GM12878 (cell line): Measurements from ENCODE around the gene PROM1. TPM values are rescaled to one million over a fixed set of nuclear protein-coding genes. Genes with fewer than 3 reads are reported as not detected.

Experiments used
- ATAC-seq: fragments of 200-7000 bp; cut with Tn5 transposase; 3 replicates; pipeline ENCODE4 v1.9.1; 2020; ENCODE audit warnings: mild to moderate bottlenecking, moderate library complexity
- BruUV-seq: library from RNA; stranded (reverse); fragments of 400-500 nt; replicated peaks from 2 replicates; lab custom pipeline; 2021; lab: Mats Ljungman, UMichigan
- CTCF ChIA-PET: fragments of 300-600 bp; sonication (Branson Sonifier 250); formaldehyde crosslinking; extraction: SDS; loops from one replicate; lab custom pipeline; 2021; ENCODE audit warnings: inconsistent platforms; lab: Yijun Ruan, JAX
- POLR2A ChIA-PET: fragments of 350-600 bp; formaldehyde crosslinking; extraction: SDS; loops from one replicate; lab custom pipeline; 2021; ENCODE audit warnings: inconsistent platforms; lab: Charles Lee
- RAD21 ChIA-PET: fragments of 300-600 bp; sonication (Branson Sonifier 250); formaldehyde crosslinking; loops from one replicate; lab custom pipeline; 2023; ENCODE audit warnings: antibody characterized with exemption; ENCODE audit not compliant: unreplicated experiment; lab: Charles Lee
- SMC1A ChIA-PET: fragments of 300-600 bp; sonication (Branson Sonifier 250); formaldehyde crosslinking; loops from one replicate; lab custom pipeline; 2023; ENCODE audit not compliant: unreplicated experiment, uncharacterized antibody; lab: Charles Lee
- DNase-seq: peaks from one replicate; pipeline ENCODE4 v3.0.0-alpha.2; 2011; ENCODE audit warnings: low read depth, low spot score
- FAIRE-seq: peaks from 3 replicates; lab custom pipeline; 2011; peaks lifted over from hg19 to GRCh38; lab: Jason Lieb, UNC
- H2AFZ ChIP-seq: 2 replicates; pipeline ENCODE4 v1.6.0; 2011; ENCODE audit warnings: low read depth, low read length, control low read depth; ENCODE audit not compliant: control insufficient read depth
- H3K27ac ChIP-seq: 2 replicates; pipeline ENCODE4 v1.5.1; 2011; ENCODE audit warnings: control low read depth; ENCODE audit not compliant: control insufficient read depth, insufficient read depth
- H3K27me3 ChIP-seq, 2 experiments: replicated peaks in 1 of 2; 2 replicates each; pipeline versions ENCODE4 v1.6.0 to v1.6.1; 2011; ENCODE audit warnings: low read length in 1 of 2; ENCODE audit not compliant: control insufficient read depth in 2 of 2, insufficient read depth in 2 of 2
- H3K36me3 ChIP-seq, 2 experiments: 2 replicates each; pipeline ENCODE4 v1.5.1; 2011; ENCODE audit warnings: low read length in 1 of 2; ENCODE audit not compliant: control insufficient read depth in 2 of 2, insufficient read depth in 2 of 2
- H3K4me1 ChIP-seq: 2 replicates; pipeline ENCODE4 v1.6.1; 2011; ENCODE audit warnings: mild to moderate bottlenecking, low read length, moderate library complexity, mixed read lengths; ENCODE audit not compliant: control insufficient read depth, insufficient read depth
- H3K4me2 ChIP-seq: 2 replicates; pipeline ENCODE4 v1.6.0; 2011; ENCODE audit warnings: control low read depth; ENCODE audit not compliant: control insufficient read depth, insufficient read depth
- H3K4me3 ChIP-seq: fragments of 200-600 bp; sonication (generic); 2 replicates; pipeline ENCODE4 v1.5.1; 2016
- H3K79me2 ChIP-seq: 2 replicates; pipeline ENCODE4 v1.6.0; 2011; ENCODE audit warnings: low read length; ENCODE audit not compliant: control insufficient read depth, insufficient read depth
- H3K9ac ChIP-seq: 2 replicates; pipeline ENCODE4 v1.8.0; 2011; ENCODE audit warnings: low read length, control low read depth, mixed read lengths; ENCODE audit not compliant: control insufficient read depth, insufficient read depth
- H3K9me3 ChIP-seq: replicated peaks from 3 replicates; pipeline ENCODE4 v1.5.1; 2011; ENCODE audit warnings: mild to moderate bottlenecking, low read length; ENCODE audit not compliant: control insufficient read depth, insufficient read depth
- H4K20me1 ChIP-seq: 2 replicates; pipeline ENCODE4 v1.6.0; 2011; ENCODE audit not compliant: control insufficient read depth, insufficient read depth
- BACH1 ChIP-seq: fragments of 450-650 bp; IDR thresholded peaks from 2 replicates; pipeline ENCODE4 v1.6.1; 2017; ENCODE audit warnings: mild to moderate bottlenecking, borderline replicate concordance
- CBFB ChIP-seq: IDR thresholded peaks from 2 replicates; pipeline ENCODE4 v1.6.1; 2016; ENCODE audit warnings: antibody characterized with exemption, low read depth
- EED ChIP-seq: sonication (generic); IDR thresholded peaks from 2 replicates; pipeline ENCODE4 v1.6.1; 2016; ENCODE audit warnings: antibody characterized with exemption, low read depth
- EGR1 ChIP-seq, 2 experiments: IDR thresholded peaks; 1 replicate in 1 of 2; 2 replicates in 1 of 2; pipeline ENCODE4 v1.6.1; 2011 to 2012; ENCODE audit warnings: low read depth in 2 of 2, low read length in 2 of 2, borderline replicate concordance in 1 of 2, mild to moderate bottlenecking in 1 of 2, moderate library complexity in 1 of 2
- ELK1 ChIP-seq: IDR thresholded peaks from 2 replicates; pipeline ENCODE4 v1.6.1; 2012; ENCODE audit warnings: low read depth, low read length, improper control_type of control experiment
- EZH2 ChIP-seq: IDR thresholded peaks from 2 replicates; pipeline ENCODE4 v1.6.1; 2012; ENCODE audit warnings: low read depth, mild to moderate bottlenecking, control low read depth, inconsistent platforms, low read length, borderline replicate concordance; ENCODE audit not compliant: control insufficient read depth
- FOXM1 ChIP-seq: IDR thresholded peaks from 2 replicates; pipeline ENCODE4 v1.6.1; 2012; ENCODE audit warnings: low read depth, mild to moderate bottlenecking, inconsistent platforms, low read length, moderate library complexity
- NFYB ChIP-seq: IDR thresholded peaks from 2 replicates; pipeline ENCODE4 v1.6.1; 2011; ENCODE audit warnings: low read depth, mild to moderate bottlenecking, low read length, improper control_type of control experiment, moderate library complexity; ENCODE audit not compliant: insufficient read depth
- PAX5 ChIP-seq: IDR thresholded peaks from 2 replicates; pipeline ENCODE4 v1.6.1; 2011; ENCODE audit warnings: low read depth, low read length, borderline replicate concordance
- POU2F2 ChIP-seq: IDR thresholded peaks from 3 replicates; pipeline ENCODE4 v1.6.1; 2011; ENCODE audit warnings: low read depth, mild to moderate bottlenecking, low read length, borderline replicate concordance
- RBBP5 ChIP-seq: fragments of 200-600 bp; sonication (generic); conservative IDR thresholded peaks from 2 replicates; pipeline ENCODE4 v1.6.1; 2016
- REST ChIP-seq: IDR thresholded peaks from 2 replicates; pipeline ENCODE4 v1.6.1; 2012; ENCODE audit warnings: mild to moderate bottlenecking, low read depth, low read length
- SMAD1 ChIP-seq: fragments of 450-650 bp; IDR thresholded peaks from 2 replicates; pipeline ENCODE4 v1.6.1; 2018; ENCODE audit warnings: mild to moderate bottlenecking, low read depth; ENCODE audit not compliant: partially characterized antibody
- SREBF1 ChIP-seq: IDR thresholded peaks from 2 replicates; pipeline ENCODE4 v1.6.1; 2012; ENCODE audit warnings: mild to moderate bottlenecking, low read length
- ZBTB4 ChIP-seq: fragments of 450-650 bp; formaldehyde crosslinking; IDR thresholded peaks from 2 replicates; pipeline ENCODE4 v1.4.0; 2022; ENCODE audit warnings: mild to moderate bottlenecking, moderate library complexity
- WGBS: methylation state at CpG from one replicate; pipeline ENCODE4 v1.1.6; 2016; ENCODE audit warnings: low lambda C conversion rate; ENCODE audit not compliant: insufficient replicate concordance, insufficient coverage; ENCODE audit errors: missing lambda C conversion rate; 5-methylcytosine and 5-hydroxymethylcytosine counted together
- in situ Hi-C: fragments of 300-500 bp; cut with MboI; formaldehyde crosslinking; loops from 9 replicates; pipeline ENCODE4 v1.14.3; 2018; ENCODE audit warnings: mixed read lengths
- intact Hi-C: fragments of 100-400 bp; cut with micrococcal nuclease; formaldehyde crosslinking; loops from one replicate; pipeline ENCODE4 v1.14.2; 2022; ENCODE audit not compliant: unreplicated experiment
- polyA plus RNA-seq, 11 experiments: library from polyadenylated mRNA; depleted of rRNA in 4 of 11; unstranded in 6 of 11; stranded (reverse) in 5 of 11; fragments of >200 nt; fragmentation: Nextera tagmentation in 4 of 11; fragmentation: Illumina TruSeq in 1 of 11; extraction: Ambion mirVana in 4 of 11; extraction: Trizol in 1 of 11; gene quantifications; 1 replicate in 1 of 11; 2 replicates in 10 of 11; pipeline versions ENCODE4 v1.2.1 to v1.2.3, GENCODE V29; 2011 to 2016; ENCODE audit warnings: inconsistent platforms in 2 of 11, missing spikeins in 2 of 11, low read depth in 1 of 11
- total RNA-seq, 4 experiments: library from RNA; depleted of rRNA in 3 of 4; stranded (reverse); fragments of >200 nt in 3 of 4; fragmentation: Illumina TruSeq in 1 of 4; extraction: Trizol in 1 of 4; gene quantifications; 2 replicates each; pipeline versions ENCODE4 v1.2.1 to v1.2.3, GENCODE V29; 2013 to 2021
- TF ChIP-seq, protein P1 (sequence below): fragments of 450-650 bp; IDR thresholded peaks from 2 replicates; pipeline ENCODE4 v1.6.1; 2016; ENCODE audit warnings: mild to moderate bottlenecking

Gene PROM1
- total and polyA plus RNA-seq, 10 of the 15 experiments (the other 5 are each of a cell fraction or from before 2014, with no cell fraction given) = 0.08 to 0.31 (median 0.18) TPM; not detected in 7

GRCh38 chr4:16116493-16116990 is 32.7 kb upstream of the PROM1 start:
- Histone ChIP-seq H3K36me3 (no peaks in the 10 kb centered on the region), H3K27ac (no peak overlapping the region), H3K9me3 (no peaks in the 10 kb centered on the region), H4K20me1 (no peaks in the 10 kb centered on the region), H3K4me1 (no peaks in the 10 kb centered on the region), H3K4me2 (no peak overlapping the region), H3K79me2 (no peaks in the 10 kb centered on the region), H3K4me3 (no peak overlapping the region), H2AFZ (no peak overlapping the region), H3K9ac (no peak overlapping the region), H3K27me3 (no peaks in the 10 kb centered on the region)
- CTCF ChIA-PET = no interaction called here
- RAD21 ChIA-PET = no interaction called here
- in situ Hi-C loops (no loop called here), intact Hi-C loops (loop anchor here (1.0 kb wide), 1 partner anchor 14 kb away; no protein-coding TSS in a partner anchor)
- FAIRE-seq = no peak
- no peak for DNase-seq
- ATAC-seq = no peak
- POLR2A ChIA-PET = no interaction called here
- SMC1A ChIA-PET = no interaction called here
- WGBS = 18% methylated on average over 3 of the region's 3 CpGs
- no TSS peak for BruUV-seq
- no peak for TF ChIP-seq REST
- no peak for TF ChIP-seq FOXM1
- TF ChIP-seq, protein P1, sequence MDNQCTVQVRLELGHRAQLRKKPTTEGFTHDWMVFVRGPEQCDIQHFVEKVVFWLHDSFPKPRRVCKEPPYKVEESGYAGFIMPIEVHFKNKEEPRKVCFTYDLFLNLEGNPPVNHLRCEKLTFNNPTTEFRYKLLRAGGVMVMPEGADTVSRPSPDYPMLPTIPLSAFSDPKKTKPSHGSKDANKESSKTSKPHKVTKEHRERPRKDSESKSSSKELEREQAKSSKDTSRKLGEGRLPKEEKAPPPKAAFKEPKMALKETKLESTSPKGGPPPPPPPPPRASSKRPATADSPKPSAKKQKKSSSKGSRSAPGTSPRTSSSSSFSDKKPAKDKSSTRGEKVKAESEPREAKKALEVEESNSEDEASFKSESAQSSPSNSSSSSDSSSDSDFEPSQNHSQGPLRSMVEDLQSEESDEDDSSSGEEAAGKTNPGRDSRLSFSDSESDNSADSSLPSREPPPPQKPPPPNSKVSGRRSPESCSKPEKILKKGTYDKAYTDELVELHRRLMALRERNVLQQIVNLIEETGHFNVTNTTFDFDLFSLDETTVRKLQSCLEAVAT = no peak
- no peak for TF ChIP-seq POU2F2
- no peak for TF ChIP-seq SMAD1
- no peak for TF ChIP-seq NFYB
- no peak for TF ChIP-seq ZBTB4 (CRISPR knock-in tag)
- no peak for TF ChIP-seq CBFB
- no peak for TF ChIP-seq RBBP5
- no peak for TF ChIP-seq ELK1
- TF ChIP-seq EED = no peak
- no peak for TF ChIP-seq EGR1 (IDR thresholded peaks at IDR 0.05; ENCODE audit: borderline replicate concordance in 1 of 2, low read depth in 2 of 2, low read length in 2 of 2)
- TF ChIP-seq BACH1 = no peak
- no peak for TF ChIP-seq SREBF1
- no peak for TF ChIP-seq EZH2
- TF ChIP-seq PAX5 = no peak
